Measurements from ENCODE around the gene NMUR2.

DNA sequence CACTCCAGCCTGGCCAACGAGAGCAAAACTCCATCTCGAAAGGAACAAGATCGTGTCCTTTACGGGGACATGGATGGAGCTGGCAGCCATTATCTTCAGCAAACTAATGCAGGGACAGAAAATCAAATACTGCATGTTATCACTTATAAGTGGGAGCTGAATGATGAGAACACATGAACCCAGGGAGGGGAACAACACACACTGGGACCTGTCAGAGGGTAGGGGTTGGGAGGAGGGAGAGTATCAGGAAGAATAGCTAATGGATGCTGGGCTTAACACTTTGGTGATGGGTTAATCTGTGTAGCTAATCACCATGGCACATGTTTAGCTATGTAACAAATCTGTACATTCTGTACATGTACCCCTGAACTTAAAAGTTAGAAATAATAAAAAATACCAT, 40.9 kb downstream of the NMUR2 start:
- TF ChIP-seq, protein P1, sequence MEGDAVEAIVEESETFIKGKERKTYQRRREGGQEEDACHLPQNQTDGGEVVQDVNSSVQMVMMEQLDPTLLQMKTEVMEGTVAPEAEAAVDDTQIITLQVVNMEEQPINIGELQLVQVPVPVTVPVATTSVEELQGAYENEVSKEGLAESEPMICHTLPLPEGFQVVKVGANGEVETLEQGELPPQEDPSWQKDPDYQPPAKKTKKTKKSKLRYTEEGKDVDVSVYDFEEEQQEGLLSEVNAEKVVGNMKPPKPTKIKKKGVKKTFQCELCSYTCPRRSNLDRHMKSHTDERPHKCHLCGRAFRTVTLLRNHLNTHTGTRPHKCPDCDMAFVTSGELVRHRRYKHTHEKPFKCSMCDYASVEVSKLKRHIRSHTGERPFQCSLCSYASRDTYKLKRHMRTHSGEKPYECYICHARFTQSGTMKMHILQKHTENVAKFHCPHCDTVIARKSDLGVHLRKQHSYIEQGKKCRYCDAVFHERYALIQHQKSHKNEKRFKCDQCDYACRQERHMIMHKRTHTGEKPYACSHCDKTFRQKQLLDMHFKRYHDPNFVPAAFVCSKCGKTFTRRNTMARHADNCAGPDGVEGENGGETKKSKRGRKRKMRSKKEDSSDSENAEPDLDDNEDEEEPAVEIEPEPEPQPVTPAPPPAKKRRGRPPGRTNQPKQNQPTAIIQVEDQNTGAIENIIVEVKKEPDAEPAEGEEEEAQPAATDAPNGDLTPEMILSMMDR (conservative IDR thresholded peaks at IDR 0.05; ENCODE audit: low read depth in 2 of 2): no peak
- TF ChIP-seq EZH2 (IDR thresholded peaks at IDR 0.05; ENCODE audit: low read depth, unreplicated experiment): no peak
- TF ChIP-seq POLR2AphosphoS5 (IDR thresholded peaks at IDR 0.05; ENCODE audit: low read depth): no peak
- TF ChIP-seq, protein P2, sequence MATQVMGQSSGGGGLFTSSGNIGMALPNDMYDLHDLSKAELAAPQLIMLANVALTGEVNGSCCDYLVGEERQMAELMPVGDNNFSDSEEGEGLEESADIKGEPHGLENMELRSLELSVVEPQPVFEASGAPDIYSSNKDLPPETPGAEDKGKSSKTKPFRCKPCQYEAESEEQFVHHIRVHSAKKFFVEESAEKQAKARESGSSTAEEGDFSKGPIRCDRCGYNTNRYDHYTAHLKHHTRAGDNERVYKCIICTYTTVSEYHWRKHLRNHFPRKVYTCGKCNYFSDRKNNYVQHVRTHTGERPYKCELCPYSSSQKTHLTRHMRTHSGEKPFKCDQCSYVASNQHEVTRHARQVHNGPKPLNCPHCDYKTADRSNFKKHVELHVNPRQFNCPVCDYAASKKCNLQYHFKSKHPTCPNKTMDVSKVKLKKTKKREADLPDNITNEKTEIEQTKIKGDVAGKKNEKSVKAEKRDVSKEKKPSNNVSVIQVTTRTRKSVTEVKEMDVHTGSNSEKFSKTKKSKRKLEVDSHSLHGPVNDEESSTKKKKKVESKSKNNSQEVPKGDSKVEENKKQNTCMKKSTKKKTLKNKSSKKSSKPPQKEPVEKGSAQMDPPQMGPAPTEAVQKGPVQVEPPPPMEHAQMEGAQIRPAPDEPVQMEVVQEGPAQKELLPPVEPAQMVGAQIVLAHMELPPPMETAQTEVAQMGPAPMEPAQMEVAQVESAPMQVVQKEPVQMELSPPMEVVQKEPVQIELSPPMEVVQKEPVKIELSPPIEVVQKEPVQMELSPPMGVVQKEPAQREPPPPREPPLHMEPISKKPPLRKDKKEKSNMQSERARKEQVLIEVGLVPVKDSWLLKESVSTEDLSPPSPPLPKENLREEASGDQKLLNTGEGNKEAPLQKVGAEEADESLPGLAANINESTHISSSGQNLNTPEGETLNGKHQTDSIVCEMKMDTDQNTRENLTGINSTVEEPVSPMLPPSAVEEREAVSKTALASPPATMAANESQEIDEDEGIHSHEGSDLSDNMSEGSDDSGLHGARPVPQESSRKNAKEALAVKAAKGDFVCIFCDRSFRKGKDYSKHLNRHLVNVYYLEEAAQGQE (IDR thresholded peaks at IDR 0.05; ENCODE audit: unreplicated experiment): no peak
- TF ChIP-seq, protein P3, sequence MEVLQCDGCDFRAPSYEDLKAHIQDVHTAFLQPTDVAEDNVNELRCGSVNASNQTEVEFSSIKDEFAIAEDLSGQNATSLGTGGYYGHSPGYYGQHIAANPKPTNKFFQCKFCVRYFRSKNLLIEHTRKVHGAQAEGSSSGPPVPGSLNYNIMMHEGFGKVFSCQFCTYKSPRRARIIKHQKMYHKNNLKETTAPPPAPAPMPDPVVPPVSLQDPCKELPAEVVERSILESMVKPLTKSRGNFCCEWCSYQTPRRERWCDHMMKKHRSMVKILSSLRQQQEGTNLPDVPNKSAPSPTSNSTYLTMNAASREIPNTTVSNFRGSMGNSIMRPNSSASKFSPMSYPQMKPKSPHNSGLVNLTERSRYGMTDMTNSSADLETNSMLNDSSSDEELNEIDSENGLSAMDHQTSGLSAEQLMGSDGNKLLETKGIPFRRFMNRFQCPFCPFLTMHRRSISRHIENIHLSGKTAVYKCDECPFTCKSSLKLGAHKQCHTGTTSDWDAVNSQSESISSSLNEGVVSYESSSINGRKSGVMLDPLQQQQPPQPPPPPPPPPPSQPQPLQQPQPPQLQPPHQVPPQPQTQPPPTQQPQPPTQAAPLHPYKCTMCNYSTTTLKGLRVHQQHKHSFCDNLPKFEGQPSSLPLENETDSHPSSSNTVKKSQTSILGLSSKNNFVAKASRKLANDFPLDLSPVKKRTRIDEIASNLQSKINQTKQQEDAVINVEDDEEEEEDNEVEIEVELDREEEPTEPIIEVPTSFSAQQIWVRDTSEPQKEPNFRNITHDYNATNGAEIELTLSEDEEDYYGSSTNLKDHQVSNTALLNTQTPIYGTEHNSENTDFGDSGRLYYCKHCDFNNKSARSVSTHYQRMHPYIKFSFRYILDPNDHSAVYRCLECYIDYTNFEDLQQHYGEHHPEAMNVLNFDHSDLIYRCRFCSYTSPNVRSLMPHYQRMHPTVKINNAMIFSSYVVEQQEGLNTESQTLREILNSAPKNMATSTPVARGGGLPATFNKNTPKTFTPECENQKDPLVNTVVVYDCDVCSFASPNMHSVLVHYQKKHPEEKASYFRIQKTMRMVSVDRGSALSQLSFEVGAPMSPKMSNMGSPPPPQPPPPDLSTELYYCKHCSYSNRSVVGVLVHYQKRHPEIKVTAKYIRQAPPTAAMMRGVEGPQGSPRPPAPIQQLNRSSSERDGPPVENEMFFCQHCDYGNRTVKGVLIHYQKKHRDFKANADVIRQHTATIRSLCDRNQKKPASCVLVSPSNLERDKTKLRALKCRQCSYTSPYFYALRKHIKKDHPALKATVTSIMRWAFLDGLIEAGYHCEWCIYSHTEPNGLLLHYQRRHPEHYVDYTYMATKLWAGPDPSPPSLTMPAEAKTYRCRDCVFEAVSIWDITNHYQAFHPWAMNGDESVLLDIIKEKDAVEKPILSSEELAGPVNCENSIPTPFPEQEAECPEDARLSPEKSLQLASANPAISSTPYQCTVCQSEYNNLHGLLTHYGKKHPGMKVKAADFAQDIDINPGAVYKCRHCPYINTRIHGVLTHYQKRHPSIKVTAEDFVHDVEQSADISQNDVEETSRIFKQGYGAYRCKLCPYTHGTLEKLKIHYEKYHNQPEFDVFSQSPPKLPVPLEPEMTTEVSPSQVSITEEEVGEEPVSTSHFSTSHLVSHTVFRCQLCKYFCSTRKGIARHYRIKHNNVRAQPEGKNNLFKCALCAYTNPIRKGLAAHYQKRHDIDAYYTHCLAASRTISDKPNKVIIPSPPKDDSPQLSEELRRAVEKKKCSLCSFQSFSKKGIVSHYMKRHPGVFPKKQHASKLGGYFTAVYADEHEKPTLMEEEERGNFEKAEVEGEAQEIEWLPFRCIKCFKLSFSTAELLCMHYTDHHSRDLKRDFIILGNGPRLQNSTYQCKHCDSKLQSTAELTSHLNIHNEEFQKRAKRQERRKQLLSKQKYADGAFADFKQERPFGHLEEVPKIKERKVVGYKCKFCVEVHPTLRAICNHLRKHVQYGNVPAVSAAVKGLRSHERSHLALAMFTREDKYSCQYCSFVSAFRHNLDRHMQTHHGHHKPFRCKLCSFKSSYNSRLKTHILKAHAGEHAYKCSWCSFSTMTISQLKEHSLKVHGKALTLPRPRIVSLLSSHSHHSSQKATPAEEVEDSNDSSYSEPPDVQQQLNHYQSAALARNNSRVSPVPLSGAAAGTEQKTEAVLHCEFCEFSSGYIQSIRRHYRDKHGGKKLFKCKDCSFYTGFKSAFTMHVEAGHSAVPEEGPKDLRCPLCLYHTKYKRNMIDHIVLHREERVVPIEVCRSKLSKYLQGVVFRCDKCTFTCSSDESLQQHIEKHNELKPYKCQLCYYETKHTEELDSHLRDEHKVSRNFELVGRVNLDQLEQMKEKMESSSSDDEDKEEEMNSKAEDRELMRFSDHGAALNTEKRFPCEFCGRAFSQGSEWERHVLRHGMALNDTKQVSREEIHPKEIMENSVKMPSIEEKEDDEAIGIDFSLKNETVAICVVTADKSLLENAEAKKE (CRISPR knock-in tag; IDR thresholded peaks at IDR 0.05): no peak
- TF ChIP-seq EZH2phosphoT487 (IDR thresholded peaks at IDR 0.05; ENCODE audit: unreplicated experiment): no peak

All from GM23338 (cell line).